CD4-positive, alpha-beta T cell treated with Interleukin-15 for 4 hours (primary cell): ENCODE data around the gene TRMT10B.
"Not testable (repeated sequence)": the region's sequence is repeated elsewhere in the genome, so short reads cannot be mapped to it uniquely, and the experiment has no call there.

Experiments
- DNase-seq: peaks from one replicate; pipeline ENCODE4 v3.0.0-alpha.2; 2020; ENCODE audit warnings: low spot score

The TRMT10B gene

DNA sequence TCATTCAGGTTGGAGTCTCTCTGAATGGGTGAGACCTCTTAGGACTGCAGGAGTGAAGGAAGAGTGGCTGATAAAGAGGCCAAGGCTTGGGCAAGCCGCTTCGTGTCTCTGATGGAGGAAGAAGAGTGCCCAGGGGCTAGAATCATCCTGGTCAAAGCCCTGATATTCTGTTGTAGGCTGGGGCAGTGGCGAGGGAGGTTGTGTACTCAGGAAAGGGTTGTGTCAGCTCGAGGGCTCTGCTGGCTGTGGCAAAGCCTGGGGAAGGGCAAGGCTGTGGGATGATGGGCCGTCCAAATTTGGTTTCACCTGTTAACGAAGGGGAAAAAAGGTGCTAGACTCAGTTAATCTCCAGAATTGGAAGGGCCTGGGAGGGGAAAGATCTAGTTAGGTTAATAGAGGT is 2.4 kb upstream of the TRMT10B start:
- no peak for DNase-seq

DNA sequence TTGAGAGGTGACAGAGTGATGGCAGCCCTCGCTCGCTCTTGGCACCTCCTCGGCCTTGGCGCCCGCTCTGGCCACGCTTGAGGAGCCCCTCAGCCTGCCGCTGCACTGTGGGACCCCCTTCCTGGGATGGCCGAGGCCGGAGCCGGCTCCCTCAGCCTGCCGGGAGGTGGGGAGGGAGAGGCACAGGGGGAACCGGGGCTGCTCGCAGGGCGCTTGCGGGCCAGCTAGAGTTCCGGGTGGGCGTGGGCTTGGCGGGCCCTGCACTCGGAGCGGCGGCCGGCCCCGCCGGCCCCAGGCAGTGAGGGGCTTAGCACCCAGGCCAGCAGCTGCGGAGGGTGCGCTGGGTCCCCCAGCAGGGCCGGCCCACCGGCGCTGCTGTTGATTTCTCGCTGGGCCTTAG is 1.9 kb upstream of the TRMT10B start:
- not testable (repeated sequence) for DNase-seq

DNA sequence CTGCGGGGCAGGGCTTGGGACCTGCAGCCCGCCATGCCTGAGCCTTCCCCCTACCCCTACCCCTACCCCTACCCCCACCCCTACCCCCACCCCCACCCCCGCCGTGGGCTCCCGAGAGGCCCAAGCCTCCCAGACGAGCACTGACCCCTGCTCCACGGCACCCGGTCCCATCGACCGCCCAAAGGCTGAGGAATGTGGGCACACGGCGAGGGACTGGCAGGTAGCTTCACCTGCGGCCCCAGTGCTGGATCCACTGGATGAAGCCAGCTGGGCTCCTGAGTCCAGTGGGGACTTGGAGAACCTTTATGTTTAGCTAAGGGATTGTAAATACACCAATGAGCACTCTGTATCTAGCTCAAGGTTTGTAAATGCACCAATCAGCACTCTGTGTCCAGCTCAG is 1.5 kb upstream of the TRMT10B start:
- not testable (repeated sequence) for DNase-seq

DNA sequence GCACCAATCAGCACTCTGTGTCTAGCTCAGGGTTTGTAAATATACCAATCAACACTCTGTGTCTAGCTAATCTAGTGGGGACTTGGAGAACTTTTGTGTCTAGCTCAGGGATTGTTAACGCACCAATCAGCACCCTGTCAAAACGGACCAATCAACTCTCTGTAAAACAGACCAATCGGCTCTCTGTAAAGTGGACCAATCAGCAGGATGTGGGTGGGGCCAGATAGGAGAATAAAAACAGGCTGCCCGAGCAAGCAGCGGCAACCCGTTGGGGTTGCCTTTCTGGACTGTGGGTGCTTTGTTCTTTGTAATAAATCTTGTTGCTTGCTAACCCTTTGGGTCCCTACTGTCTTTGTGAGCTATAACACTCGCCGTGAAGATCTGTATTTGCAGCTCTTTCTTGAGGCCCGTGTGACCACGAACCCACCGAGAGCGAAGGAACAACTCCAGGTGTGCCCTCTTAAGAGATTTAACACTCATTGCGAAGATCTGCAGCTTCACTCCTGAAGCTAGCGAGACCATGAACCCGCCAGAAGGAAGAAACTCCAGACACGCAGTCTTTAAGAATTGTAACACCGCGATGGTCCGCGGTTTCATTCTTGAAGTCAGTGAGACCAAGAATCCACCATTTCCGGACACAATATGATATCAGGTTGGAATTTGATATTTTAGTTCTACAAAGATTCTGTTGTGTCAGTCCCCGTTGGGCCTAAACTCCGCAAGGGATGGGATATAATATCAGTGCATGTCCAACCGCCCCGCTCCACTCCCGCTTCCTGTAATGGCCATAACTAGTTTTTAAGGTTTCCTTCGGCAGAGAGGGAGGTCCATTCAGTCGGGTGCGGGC is 740 bp upstream of the TRMT10B start:
- DNase-seq, result no peak

DNA sequence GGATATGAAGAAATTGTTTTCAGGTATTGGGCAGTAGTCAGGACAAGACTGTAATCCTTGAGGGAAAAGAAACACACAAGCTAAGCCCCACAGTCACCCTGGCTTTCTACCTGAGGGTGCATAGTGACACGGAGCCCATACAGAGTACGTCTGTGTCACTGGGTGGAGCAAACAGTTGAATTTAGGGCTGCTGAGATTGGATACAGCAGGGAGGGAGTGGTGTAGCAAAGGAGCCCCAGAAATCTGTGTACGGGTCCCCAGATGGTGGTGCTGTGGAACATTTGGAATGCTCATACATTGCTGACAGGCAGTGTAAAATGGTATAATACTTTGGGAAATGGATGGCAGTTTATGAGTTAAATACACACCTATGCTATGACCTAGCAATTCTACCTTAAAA is 5.1 kb downstream of the TRMT10B start:
- no peak for DNase-seq

DNA sequence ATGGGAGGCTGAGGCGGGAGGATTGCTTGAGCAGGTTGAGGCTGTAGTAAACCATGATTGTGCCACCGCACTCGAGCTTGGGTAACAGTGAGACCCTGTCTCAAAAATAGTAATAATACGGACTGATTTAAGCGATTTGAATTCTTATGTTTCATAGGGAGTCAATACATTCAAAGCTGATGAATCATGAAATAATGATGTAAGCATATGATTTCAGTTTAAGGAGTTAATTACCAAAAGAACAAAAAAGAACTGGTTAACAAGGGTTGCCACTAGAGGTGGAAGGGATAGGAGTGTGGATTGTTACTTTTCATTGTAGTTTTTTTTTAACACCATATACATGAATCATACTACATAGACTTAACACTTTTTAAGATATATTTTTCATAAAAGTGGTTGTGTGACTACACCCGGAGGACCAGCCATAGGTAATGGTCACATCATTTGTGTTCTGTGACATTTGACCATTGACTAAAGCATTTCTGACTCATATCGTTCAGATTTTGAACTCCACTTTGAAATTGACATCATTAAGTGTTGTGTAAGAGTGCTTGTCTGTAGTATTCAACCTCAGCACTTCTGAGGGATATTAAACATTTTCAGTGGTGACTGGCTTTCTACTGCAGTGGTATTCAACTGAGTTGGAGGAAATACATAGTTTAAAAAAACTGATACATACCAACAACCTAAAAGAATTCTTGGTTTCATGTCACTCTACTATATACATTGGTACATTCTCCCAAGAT is 7.0 kb downstream of the TRMT10B start:
- DNase-seq, result no peak

DNA sequence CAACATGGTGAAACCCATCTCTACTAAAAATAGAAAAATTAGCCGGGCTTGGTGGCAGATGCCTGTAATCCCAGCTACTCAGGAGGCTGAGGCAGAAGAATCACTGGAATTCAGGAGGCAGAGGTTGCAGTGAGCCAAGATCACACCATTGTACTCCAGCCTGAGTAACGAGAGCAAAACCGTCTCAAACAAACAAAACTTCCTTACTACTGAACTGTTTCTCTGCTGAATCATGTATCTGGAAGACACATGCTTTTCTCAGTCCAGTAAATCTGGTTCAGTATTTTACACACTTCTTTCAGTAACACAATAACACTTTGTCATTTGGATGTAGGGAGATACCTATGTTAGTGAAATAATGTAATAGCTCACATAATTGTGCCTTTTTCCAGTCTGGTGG is 7.9 kb downstream of the TRMT10B start:
- no peak for DNase-seq

DNA sequence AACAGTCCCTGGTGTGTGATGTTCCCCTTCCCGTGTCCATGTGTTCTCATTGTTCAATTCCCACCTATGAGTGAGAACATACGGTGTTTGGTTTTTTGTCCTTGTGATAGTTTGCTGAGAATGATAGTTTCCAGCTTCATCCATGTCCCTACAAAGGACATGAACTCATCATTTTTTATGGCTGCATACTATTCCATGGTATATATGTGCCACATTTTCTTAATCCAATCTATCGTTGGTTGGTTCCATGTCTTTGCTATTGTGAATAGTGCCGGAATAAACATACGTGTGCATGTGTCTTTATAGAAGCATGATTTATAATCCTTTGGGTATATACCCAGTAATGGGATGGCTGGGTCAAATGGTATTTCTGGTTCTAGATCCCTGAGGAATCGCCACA is 11.7 kb downstream of the TRMT10B start:
- DNase-seq, result not testable (repeated sequence)

DNA sequence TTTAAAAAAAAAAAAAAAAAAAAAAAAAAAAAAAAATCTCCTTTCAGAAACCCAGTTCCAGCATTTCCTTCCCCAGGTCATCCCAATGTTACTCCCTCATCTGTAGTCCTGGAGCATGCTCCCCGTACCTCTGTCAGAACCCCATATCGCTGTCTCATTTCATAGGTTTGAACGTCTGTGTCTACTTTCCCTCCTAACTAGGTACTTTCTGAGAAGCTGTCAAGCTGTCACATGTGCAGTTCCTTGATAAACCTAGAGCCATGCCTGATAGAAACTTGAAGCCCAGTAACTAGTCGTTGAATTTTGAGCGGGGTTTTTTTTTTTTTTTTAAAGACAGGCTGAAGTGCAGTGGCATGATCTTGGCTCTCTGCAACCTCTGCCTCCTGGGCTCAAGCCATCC is 15.7 kb downstream of the TRMT10B start:
- no peak for DNase-seq

DNA sequence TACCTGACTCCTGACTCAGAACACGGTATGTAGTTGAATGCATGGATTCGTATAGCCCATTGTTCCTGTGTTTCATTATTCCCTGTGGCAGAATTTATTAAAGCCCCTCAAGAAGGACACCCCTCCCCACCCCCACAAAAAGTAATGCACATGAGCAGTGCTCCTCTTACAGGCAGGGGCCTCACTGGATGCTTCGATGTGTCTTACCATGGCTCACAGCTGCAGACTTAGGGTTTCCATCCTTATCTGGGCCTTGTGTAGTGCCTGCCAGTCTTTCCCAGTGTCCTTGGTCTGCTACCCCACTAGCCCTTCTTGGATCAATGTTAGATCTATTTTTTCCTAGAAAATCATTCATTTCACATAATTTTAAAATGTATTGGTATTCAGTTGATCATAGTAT is 16.4 kb downstream of the TRMT10B start:
- DNase-seq, result no peak

DNA sequence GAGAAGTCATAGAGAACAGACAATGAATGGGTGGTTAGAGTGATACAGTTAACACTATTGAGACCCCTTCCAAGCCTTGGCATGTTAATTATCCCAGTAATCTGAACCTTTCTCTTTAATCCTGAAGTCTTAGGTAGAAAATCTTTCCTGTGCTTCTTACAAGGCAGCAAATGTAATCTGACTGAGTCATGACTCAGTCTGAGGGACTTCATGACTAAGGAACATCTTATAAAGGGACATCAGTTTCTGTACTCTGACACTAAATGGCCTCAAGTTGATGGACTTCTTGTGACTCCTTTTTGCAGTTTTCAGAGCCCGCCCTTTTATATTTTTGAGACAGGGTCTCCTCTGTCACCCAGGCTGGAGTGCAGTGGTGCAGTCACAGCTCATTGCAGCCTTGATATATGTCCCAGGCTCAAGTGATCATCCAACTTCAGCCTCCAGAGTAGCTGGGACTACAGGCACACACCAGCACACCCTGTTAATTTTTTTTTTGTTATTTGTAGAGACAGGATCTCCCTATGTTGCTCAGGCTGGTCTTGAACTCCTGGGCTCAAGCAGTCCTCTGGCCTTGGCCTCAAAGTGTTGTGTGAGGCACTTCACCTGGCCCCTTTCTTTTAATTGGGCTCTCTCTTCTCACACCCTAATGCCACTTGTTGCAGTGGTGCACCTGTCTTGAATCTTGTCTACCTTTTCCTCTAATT is 21.8 kb downstream of the TRMT10B start:
- DNase-seq, result no peak

DNA sequence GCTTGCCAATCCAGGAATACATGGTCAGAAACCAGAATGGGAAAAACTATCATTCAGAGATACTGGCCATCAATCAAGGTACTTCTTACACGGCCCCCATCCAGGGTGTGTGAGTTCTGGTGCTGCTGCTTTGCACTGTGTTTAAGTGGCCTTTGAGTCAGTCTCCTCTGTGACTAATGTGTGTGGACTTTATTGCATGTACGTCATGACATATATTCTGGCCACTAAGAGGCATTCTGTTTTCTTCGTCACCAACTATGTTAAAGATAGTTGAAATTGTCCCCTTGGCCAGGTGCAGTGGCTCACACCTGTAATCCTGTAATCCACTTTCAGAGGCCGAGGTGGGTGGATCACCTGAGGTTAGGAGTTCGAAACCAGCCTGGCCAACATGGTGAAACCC is 22.7 kb downstream of the TRMT10B start:
- no peak for DNase-seq

DNA sequence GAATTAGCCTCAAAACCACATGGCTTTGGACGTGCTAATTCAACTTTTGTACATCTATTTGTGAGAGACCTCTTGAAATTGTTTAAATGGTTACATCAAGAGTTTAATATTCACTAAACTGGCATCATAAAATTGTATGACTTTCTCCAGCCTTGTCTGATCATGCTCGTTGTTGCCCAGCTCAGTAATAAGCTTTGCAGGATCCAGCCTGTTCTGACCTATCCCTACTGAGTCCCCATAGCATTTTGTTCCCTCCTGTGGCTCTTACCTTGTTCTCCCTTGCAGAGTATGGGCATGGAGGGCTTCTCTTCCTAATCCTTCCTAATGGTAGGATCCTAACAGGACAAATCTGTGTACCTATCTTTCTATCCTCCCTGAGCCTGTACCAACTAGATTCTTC is 24.9 kb downstream of the TRMT10B start:
- no peak for DNase-seq

DNA sequence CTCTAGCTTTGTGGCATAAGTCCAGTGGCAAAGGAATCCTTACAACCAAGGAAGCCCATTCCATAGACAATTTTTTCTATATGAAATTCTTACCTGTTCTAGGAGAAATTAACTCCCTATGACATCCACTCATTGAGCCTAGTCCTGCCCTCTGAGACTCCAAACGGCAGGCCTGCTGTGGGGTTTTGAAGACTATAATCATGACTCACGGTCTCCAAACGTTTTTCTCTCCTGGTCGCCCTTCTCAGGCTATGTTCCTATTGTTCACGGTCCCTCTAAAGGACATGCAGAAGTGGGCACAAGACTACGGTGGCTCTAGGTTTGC is 30.6 kb downstream of the TRMT10B start:
- DNase-seq, result no peak

DNA sequence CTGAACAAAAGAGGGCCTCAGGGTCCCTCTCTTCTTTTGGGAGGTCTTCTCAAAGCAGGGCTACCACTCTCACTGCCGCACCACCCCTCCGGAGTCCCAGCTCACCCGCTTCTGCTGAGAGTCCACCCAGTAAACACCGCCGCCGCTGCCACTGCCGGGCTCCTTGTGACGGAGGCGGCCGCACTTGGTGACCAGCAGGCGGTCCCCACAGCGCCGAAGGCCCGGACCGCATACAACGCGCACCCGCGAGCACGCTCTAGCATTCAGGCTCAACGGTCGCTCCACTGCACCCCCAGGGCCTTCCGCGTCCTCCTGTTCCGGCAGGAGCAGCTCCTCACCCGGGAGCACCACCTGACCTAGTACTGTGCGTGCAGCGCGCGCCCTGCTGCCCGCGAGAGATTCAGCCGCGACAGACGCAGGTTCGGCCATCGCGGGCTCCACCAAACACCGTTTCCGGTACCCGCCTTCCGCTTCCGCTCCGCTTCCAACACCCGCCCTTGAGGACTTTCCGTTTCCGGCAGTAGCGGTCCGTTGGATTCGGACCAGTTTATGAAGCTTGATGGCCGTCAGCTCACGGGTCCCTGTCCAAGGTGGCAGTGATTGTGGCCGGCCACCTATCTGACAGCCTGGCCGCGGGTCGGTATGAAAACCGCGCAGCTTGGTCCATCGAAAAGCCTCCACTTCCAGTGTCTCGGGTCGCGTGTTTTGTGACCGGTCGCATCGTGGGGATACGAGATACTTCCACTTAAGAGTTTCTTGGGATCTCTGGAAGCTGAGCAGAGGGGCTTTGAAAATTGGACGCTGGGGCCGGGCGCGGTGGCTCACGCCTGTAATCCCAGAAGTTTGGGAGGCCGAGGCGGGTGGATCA is 31.2 kb downstream of the TRMT10B start, which contains the start of gene EXOSC3:
TSS of gene EXOSC3 (minus strand) at position 449 of the 868 bp plus-strand sequence. CDS start at position 429, 20 bp downstream.
- peak; percentile 84 for DNase-seq

DNA sequence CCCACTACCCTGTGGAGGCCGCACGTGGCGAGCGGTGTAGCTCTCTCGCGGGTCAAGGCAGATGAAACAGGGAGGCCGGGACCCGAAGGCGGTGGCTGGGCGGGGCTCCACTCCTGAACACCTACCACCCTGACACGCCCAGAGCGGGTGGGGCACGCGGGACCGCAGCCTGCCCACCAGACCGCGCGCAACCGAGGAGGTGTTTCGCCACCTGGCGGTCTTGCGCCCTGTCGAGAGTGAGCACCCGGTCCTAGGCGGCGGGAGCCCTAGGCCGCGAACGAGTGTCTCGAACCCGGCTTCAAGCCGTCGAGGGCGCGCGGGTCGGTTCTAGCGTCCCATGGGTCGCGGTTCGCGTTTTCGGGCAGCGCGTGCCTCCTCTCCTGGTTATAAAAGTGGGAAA is 33.5 kb downstream of the TRMT10B start:
- DNase-seq, result no peak

DNA sequence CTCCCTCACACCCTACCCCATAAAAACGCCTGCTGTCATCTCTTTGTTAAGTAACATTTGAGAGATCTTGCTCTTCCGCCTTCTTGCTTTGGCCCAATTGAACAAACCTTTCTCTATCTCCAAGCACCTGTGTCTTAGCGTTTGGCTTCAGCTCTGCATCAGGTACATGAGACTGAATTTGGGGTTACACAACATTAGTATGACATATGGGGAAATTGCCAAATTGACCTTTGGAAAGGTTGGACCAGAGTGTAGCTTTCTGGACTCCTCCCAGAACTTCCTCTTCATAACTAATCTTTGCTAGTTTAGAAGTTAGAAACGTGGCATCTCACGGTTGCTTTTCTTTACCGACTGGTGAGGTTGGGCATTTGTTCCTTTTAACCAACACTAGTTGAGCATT is 34.7 kb downstream of the TRMT10B start:
- DNase-seq, result no peak

DNA sequence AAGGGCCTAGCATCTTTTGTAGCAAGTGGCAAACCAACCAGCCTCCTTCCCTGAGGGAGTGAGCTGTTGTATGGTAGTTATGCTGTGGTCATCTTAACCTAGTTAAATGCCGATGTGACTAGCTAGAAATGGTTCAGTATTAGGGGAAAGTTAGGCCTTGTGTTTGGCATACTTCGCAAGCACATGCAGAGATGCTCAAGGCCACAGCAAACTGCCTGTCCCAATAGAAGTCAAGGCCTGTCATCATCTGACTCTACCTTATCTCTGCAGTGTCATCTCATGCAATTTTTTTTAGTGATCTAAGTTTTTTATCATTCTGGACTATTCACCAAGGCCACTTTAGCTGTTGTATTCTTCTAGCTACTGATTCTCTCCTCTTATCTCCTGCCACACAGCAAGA is 36.5 kb downstream of the TRMT10B start:
- DNase-seq, result no peak

DNA sequence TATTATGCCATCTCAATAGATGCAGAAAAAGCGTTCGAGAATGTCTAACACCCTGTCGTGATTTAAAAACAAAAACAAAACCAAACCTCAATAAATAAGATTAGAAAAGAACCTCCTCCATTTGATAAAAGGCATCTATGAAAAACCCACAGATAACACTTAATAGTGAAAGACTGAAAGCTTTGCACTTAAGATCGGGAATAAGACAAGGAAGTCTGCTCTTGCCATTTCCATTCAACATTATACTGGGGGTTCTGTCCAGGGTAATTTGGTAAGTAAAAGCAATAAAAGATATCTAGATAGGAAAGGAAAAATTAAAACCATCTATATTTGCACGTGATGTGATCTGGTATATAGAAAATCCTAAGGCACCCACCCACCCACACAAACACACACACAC is 38.5 kb downstream of the TRMT10B start:
- DNase-seq, result no peak

DNA sequence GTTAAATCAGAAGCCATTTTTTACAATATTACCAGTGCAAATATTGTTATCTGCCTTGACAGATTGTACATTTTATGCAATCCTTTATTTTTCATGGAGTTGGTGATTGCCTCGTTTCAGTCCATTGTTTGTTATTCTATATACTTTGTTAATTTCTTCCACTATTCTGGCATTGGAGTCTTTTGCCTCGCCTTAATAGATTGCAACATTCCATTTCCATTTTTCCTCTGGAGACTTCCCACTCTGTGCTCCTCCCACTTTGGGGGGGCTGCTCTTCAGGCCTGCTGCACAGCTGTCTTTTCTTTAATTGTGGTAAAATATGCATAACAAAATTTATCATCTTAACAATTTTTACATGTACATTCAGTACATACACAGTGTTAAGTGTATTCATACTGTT is 42.6 kb downstream of the TRMT10B start:
- no peak for DNase-seq

DNA sequence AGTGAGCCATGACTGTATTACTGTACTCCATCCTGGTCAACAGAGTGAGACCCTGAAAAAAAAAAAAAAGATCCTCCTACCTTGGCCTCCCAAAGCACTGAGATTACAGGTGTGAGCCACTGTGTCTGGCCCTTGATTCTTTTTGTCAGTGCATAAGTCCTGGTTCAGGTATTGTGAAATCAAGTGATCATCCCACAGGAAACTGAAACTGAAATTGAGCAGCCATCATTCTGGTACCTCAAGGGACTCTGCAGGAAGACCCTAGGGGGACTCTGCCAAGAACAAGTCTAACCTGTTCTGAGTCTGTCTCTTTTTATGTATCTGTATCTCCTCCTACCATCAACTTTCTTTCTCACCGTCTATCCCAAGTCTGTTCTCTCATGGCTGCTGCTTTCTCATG is 45.1 kb downstream of the TRMT10B start:
- DNase-seq, result no peak
